GM12878 (cell line): ENCODE measurements around the gene TSR3. TPM values are rescaled to one million over a fixed set of nuclear protein-coding genes. Genes with fewer than 3 reads are reported as not detected.
A peak's percentile ranks its signal among the peaks of the same experiment; 100 is the strongest.

Experiments
- ATAC-seq: fragments of 200-7000 bp; cut with Tn5 transposase; 3 replicates; pipeline ENCODE4 v1.9.1; 2020; ENCODE audit warnings: mild to moderate bottlenecking, moderate library complexity
- BruUV-seq: library from RNA; stranded (reverse); fragments of 400-500 nt; replicated peaks from 2 replicates; lab custom pipeline; 2021; lab: Mats Ljungman, UMichigan
- CTCF ChIA-PET: fragments of 300-600 bp; sonication (Branson Sonifier 250); formaldehyde crosslinking; extraction: SDS; loops from one replicate; lab custom pipeline; 2021; ENCODE audit warnings: inconsistent platforms; lab: Yijun Ruan, JAX
- POLR2A ChIA-PET: fragments of 350-600 bp; formaldehyde crosslinking; extraction: SDS; loops from one replicate; lab custom pipeline; 2021; ENCODE audit warnings: inconsistent platforms; lab: Charles Lee
- RAD21 ChIA-PET: fragments of 300-600 bp; sonication (Branson Sonifier 250); formaldehyde crosslinking; loops from one replicate; lab custom pipeline; 2023; ENCODE audit warnings: antibody characterized with exemption; ENCODE audit not compliant: unreplicated experiment; lab: Charles Lee
- SMC1A ChIA-PET: fragments of 300-600 bp; sonication (Branson Sonifier 250); formaldehyde crosslinking; loops from one replicate; lab custom pipeline; 2023; ENCODE audit not compliant: unreplicated experiment, uncharacterized antibody; lab: Charles Lee
- DNase-seq: peaks from one replicate; pipeline ENCODE4 v3.0.0-alpha.2; 2011; ENCODE audit warnings: low read depth, low spot score
- FAIRE-seq: peaks from 3 replicates; lab custom pipeline; 2011; peaks lifted over from hg19 to GRCh38; lab: Jason Lieb, UNC
- H2AFZ ChIP-seq: 2 replicates; pipeline ENCODE4 v1.6.0; 2011; ENCODE audit warnings: low read depth, low read length, control low read depth; ENCODE audit not compliant: control insufficient read depth
- H3K27ac ChIP-seq: 2 replicates; pipeline ENCODE4 v1.5.1; 2011; ENCODE audit warnings: control low read depth; ENCODE audit not compliant: control insufficient read depth, insufficient read depth
- H3K27me3 ChIP-seq, 2 experiments: replicated peaks in 1 of 2; 2 replicates each; pipeline versions ENCODE4 v1.6.0 to v1.6.1; 2011; ENCODE audit warnings: low read length in 1 of 2; ENCODE audit not compliant: control insufficient read depth in 2 of 2, insufficient read depth in 2 of 2
- H3K36me3 ChIP-seq, 2 experiments: 2 replicates each; pipeline ENCODE4 v1.5.1; 2011; ENCODE audit warnings: low read length in 1 of 2; ENCODE audit not compliant: control insufficient read depth in 2 of 2, insufficient read depth in 2 of 2
- H3K4me1 ChIP-seq: 2 replicates; pipeline ENCODE4 v1.6.1; 2011; ENCODE audit warnings: mild to moderate bottlenecking, low read length, moderate library complexity, mixed read lengths; ENCODE audit not compliant: control insufficient read depth, insufficient read depth
- H3K4me2 ChIP-seq: 2 replicates; pipeline ENCODE4 v1.6.0; 2011; ENCODE audit warnings: control low read depth; ENCODE audit not compliant: control insufficient read depth, insufficient read depth
- H3K4me3 ChIP-seq: fragments of 200-600 bp; sonication (generic); 2 replicates; pipeline ENCODE4 v1.5.1; 2016
- H3K79me2 ChIP-seq: 2 replicates; pipeline ENCODE4 v1.6.0; 2011; ENCODE audit warnings: low read length; ENCODE audit not compliant: control insufficient read depth, insufficient read depth
- H3K9ac ChIP-seq: 2 replicates; pipeline ENCODE4 v1.8.0; 2011; ENCODE audit warnings: low read length, control low read depth, mixed read lengths; ENCODE audit not compliant: control insufficient read depth, insufficient read depth
- H3K9me3 ChIP-seq: replicated peaks from 3 replicates; pipeline ENCODE4 v1.5.1; 2011; ENCODE audit warnings: mild to moderate bottlenecking, low read length; ENCODE audit not compliant: control insufficient read depth, insufficient read depth
- H4K20me1 ChIP-seq: 2 replicates; pipeline ENCODE4 v1.6.0; 2011; ENCODE audit not compliant: control insufficient read depth, insufficient read depth
- CBX5 ChIP-seq: sonication (generic); IDR thresholded peaks from 2 replicates; pipeline ENCODE4 v1.6.1; 2016; ENCODE audit warnings: low read depth, moderate library complexity, mild to moderate bottlenecking, inconsistent platforms
- EED ChIP-seq: sonication (generic); IDR thresholded peaks from 2 replicates; pipeline ENCODE4 v1.6.1; 2016; ENCODE audit warnings: antibody characterized with exemption, low read depth
- NFYB ChIP-seq: IDR thresholded peaks from 2 replicates; pipeline ENCODE4 v1.6.1; 2011; ENCODE audit warnings: low read depth, mild to moderate bottlenecking, low read length, improper control_type of control experiment, moderate library complexity; ENCODE audit not compliant: insufficient read depth
- POLR2A ChIP-seq: IDR thresholded peaks from 2 replicates; pipeline ENCODE4 v1.6.1; 2011; ENCODE audit warnings: low read depth, mild to moderate bottlenecking, low read length
- POLR2AphosphoS5 ChIP-seq: IDR thresholded peaks from 2 replicates; pipeline ENCODE4 v1.6.1; 2011; ENCODE audit warnings: mild to moderate bottlenecking, low read length, inconsistent platforms
- RAD21 ChIP-seq: IDR thresholded peaks from 2 replicates; pipeline ENCODE4 v1.6.1; 2011; ENCODE audit warnings: mild to moderate bottlenecking, low read depth, low read length, moderate library complexity; ENCODE audit not compliant: insufficient read depth
- RELA ChIP-seq: fragments of 450-650 bp; IDR thresholded peaks from 2 replicates; pipeline ENCODE4 v1.8.0; 2014; ENCODE audit warnings: borderline replicate concordance; ENCODE audit not compliant: partially characterized antibody
- SREBF2 ChIP-seq: IDR thresholded peaks from 2 replicates; pipeline ENCODE4 v1.6.1; 2012; ENCODE audit warnings: mild to moderate bottlenecking, low read length
- ZNF384 ChIP-seq: IDR thresholded peaks from 2 replicates; pipeline ENCODE4 v1.6.1; 2012; ENCODE audit warnings: low read depth, mild to moderate bottlenecking, low read length, improper control_type of control experiment, borderline replicate concordance
- WGBS: methylation state at CpG from one replicate; pipeline ENCODE4 v1.1.6; 2016; ENCODE audit warnings: low lambda C conversion rate; ENCODE audit not compliant: insufficient replicate concordance, insufficient coverage; ENCODE audit errors: missing lambda C conversion rate; 5-methylcytosine and 5-hydroxymethylcytosine counted together
- in situ Hi-C: fragments of 300-500 bp; cut with MboI; formaldehyde crosslinking; loops from 9 replicates; pipeline ENCODE4 v1.14.3; 2018; ENCODE audit warnings: mixed read lengths
- intact Hi-C: fragments of 100-400 bp; cut with micrococcal nuclease; formaldehyde crosslinking; loops from one replicate; pipeline ENCODE4 v1.14.2; 2022; ENCODE audit not compliant: unreplicated experiment
- polyA plus RNA-seq, 11 experiments: library from polyadenylated mRNA; depleted of rRNA in 4 of 11; unstranded in 6 of 11; stranded (reverse) in 5 of 11; fragments of >200 nt; fragmentation: Nextera tagmentation in 4 of 11; fragmentation: Illumina TruSeq in 1 of 11; extraction: Ambion mirVana in 4 of 11; extraction: Trizol in 1 of 11; gene quantifications; 1 replicate in 1 of 11; 2 replicates in 10 of 11; pipeline versions ENCODE4 v1.2.1 to v1.2.3, GENCODE V29; 2011 to 2016; ENCODE audit warnings: inconsistent platforms in 2 of 11, missing spikeins in 2 of 11, low read depth in 1 of 11
- total RNA-seq, 4 experiments: library from RNA; depleted of rRNA in 3 of 4; stranded (reverse); fragments of >200 nt in 3 of 4; fragmentation: Illumina TruSeq in 1 of 4; extraction: Trizol in 1 of 4; gene quantifications; 2 replicates each; pipeline versions ENCODE4 v1.2.1 to v1.2.3, GENCODE V29; 2013 to 2021
- TF ChIP-seq, protein P1 (sequence below): fragments of 450-650 bp; conservative IDR thresholded peaks from 2 replicates; pipeline ENCODE4 v1.6.1; 2017; ENCODE audit warnings: mild to moderate bottlenecking, moderate library complexity

Gene TSR3
- total and polyA plus RNA-seq, 10 of the 15 experiments (the other 5 are each of a cell fraction or from before 2014, with no cell fraction given), result 3.4 to 108 (median 46.9) TPM

DNA sequence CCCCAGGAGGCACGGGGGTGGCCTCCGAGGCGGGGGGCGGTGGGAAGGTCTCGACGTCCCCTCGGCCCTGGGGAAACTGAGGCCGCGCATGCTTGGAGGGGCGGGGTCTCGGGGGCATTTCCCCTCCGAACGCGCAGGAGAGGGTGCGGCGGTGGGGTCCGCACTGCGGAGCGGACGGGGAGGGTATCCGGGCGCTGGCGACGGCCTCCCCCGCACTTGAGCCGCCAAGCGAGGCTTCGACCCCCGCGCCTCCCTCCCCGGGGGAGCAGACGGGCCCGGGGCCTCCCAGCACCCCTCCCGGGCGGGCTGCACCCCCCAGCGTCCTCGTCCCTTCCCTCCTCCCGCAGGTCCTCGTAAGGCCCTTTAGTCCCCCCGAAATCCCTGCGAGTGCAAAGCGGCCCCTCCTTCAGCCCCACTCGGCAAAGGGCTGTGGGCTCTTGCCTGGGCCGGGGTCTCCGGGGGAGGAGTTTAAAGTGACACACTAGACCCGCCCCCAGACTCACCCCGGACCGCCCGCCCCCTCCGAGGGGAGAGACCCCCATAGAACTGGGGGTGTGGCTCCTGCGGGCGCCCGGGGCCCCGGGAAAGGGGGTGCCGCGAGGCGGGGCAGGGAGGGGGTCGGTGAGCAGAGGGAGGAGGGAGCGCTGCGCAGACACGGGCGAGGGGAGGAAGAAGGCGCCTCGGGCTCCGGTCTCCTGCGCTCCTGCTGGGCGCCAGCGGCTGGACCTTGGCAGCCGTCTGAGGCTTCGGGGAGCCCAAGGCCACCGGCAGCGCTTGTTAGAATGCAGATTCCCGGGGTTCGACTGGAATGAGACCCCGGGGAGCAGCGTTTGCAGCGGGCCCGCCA, 17.6 kb downstream of the TSR3 start:
- no peak for ATAC-seq

DNA sequence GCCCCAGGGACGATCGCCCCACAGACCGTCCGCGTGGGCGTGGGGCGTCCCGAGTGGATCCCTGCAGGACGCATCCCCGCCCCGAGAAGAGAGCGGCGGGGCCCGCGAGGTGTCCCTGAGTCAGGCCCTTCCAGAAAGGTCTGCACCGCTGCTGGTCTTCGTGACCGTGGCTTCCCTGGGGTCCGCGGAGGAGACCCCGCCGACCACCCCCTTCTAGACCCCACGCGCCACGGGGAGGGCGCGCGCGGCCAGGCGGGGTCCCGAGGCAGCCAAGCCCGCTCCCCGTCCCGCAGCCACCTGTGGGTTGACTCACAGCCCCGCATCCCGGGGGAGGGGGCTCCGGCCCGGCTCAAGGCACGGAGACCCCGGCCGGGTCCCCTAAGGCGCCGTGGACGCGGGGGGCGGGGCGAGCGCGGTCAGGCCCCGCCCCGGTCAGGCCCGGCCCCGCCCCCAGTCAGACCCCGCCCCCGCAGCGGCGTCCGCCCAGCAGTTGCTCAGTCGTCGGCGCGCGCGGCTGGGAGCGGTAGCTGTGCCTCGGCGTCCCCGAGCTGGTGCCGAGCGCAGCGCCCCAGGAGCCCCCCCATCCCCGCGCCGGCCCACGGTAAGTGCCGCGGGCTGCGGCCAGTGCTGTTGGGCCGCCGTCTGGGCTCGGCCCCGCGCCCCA, 18.4 kb downstream of the TSR3 start, which contains the start of gene BAIAP3:
BAIAP3 (plus strand) TSS at position 497 of the 664 bp plus-strand sequence. CDS start 4,905 bp downstream, outside the sequence.
- ChIA-PET SMC1A (no interaction called here), RAD21 (no interaction called here), CTCF (no interaction called here), POLR2A (no interaction called here)
- Histone ChIP-seq H3K27me3 (peaks cover 5 to 14% of the 10 kb centered on the region in 2 experiments; a peak in 3 of 4 replicates), H3K79me2 (no peaks in the 10 kb centered on the region), H4K20me1 (no peaks in the 10 kb centered on the region), H3K4me2 (peak within 1 kb of the TSS; percentile 7; the same call in 1 of the 2 replicates), H3K9me3 (peaks cover 2% of the 10 kb centered on the region; the same call in 2 of the 3 replicates), H3K27ac (no peak within 1 kb of the TSS), H3K4me1 (peaks cover 9% of the 10 kb centered on the region; the same call in 1 of the 2 replicates), H2AFZ (no peak within 1 kb of the TSS), H3K9ac (no peak within 1 kb of the TSS), H3K4me3 (no peak within 1 kb of the TSS), H3K36me3 (no peaks in the 10 kb centered on the region)
- intact Hi-C loops (no loop called here), in situ Hi-C loops (no loop called here)
- ATAC-seq (peak; percentile 11; the same call in 1 of the 3 replicates), DNase-seq (no peak), FAIRE-seq (no peak)
- BruUV-seq, result no TSS peak
- WGBS, result 27% methylated on average over 63 of the region's 83 CpGs
- no peak for TF ChIP-seq POLR2AphosphoS5
- TF ChIP-seq SREBF2, result no peak
- TF ChIP-seq, protein P1, sequence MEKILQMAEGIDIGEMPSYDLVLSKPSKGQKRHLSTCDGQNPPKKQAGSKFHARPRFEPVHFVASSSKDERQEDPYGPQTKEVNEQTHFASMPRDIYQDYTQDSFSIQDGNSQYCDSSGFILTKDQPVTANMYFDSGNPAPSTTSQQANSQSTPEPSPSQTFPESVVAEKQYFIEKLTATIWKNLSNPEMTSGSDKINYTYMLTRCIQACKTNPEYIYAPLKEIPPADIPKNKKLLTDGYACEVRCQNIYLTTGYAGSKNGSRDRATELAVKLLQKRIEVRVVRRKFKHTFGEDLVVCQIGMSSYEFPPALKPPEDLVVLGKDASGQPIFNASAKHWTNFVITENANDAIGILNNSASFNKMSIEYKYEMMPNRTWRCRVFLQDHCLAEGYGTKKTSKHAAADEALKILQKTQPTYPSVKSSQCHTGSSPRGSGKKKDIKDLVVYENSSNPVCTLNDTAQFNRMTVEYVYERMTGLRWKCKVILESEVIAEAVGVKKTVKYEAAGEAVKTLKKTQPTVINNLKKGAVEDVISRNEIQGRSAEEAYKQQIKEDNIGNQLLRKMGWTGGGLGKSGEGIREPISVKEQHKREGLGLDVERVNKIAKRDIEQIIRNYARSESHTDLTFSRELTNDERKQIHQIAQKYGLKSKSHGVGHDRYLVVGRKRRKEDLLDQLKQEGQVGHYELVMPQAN, result no peak
- no peak for TF ChIP-seq EED
- TF ChIP-seq POLR2A, result peak; percentile 30; the same call in 1 of the 2 replicates

More for the DNA sequence above, 17.6 kb downstream of the TSR3 start:
- Histone ChIP-seq H3K9ac (no peak overlapping the region), H3K36me3 (no peaks in the 10 kb centered on the region), H3K79me2 (no peaks in the 10 kb centered on the region), H3K9me3 (peaks cover 2% of the 10 kb centered on the region; the same call in 2 of the 3 replicates), H2AFZ (no peak overlapping the region), H3K4me3 (no peak overlapping the region), H3K4me1 (peaks cover 9% of the 10 kb centered on the region; the same call in 1 of the 2 replicates), H3K27ac (no peak overlapping the region), H3K27me3 (peaks cover 5 to 14% of the 10 kb centered on the region in 2 experiments; a peak in 3 of 4 replicates), H3K4me2 (no peak overlapping the region), H4K20me1 (no peaks in the 10 kb centered on the region)
- TF ChIP-seq RAD21 (no peak), RELA (no peak), NFYB (no peak), ZNF384 (no peak), CBX5 (no peak)
- in situ Hi-C loops (no loop called here), intact Hi-C loops (no loop called here)
- ChIA-PET POLR2A (no interaction called here), CTCF (no interaction called here), RAD21 (no interaction called here), SMC1A (no interaction called here)
- DNase-seq, result no peak
- FAIRE-seq, result no peak
- WGBS, result 15% methylated on average over 44 of the region's 78 CpGs
- no TSS peak for BruUV-seq
